Measurements from ENCODE around the gene CBX2.
A peak's percentile ranks its signal among the peaks of the same experiment; 100 is the strongest.

Gene CBX2

GRCh38 chr17:79795795-79796443, 18.0 kb downstream of the CBX2 start:
- TF ChIP-seq EZH2 (IDR thresholded peaks at IDR 0.05; ENCODE audit: borderline replicate concordance, low read length), result no peak
- no peak for TF ChIP-seq CTCF (IDR thresholded peaks at IDR 0.05; ENCODE audit: low read length)
- Histone ChIP-seq H2AFZ (ENCODE audit: low read length) (no peak overlapping the region), H3K4me2 (ENCODE audit: low read length) (peak overlapping the region; percentile 82), H3K9me2 (ENCODE audit: low read depth, low read length) (no peaks in the 10 kb centered on the region), H3K4me1 (ENCODE audit: insufficient read depth, low read length, severe bottlenecking) (peaks cover 36% of the 10 kb centered on the region), H3K9ac (ENCODE audit: low read length) (peak overlapping the region; percentile 73), H3K4me3 (ENCODE audit: low read depth, low read length, poor library complexity, severe bottlenecking) (peak overlapping the region; percentile 72), H3K36me3 (ENCODE audit: insufficient read depth, low read length) (peaks cover 20% of the 10 kb centered on the region), H3K9me3 (ENCODE audit: low read length) (no peaks in the 10 kb centered on the region), H3K27me3 (ENCODE audit: insufficient read depth, low read length) (peaks cover 6% of the 10 kb centered on the region), H3K79me2 (ENCODE audit: insufficient read depth, low read length) (no peaks in the 10 kb centered on the region), H3K27ac (ENCODE audit: low read depth, low read length, poor library complexity, severe bottlenecking) (peak overlapping the region; percentile 43), H3F3A (ENCODE audit: insufficient read depth, low read length) (no peaks in the 10 kb centered on the region), H4K20me1 (ENCODE audit: insufficient read depth, low read length) (no peaks in the 10 kb centered on the region)

GRCh38 chr17:79796444-79796762, 18.5 kb downstream of the CBX2 start:
- H3K27ac ChIP-seq (ENCODE audit: low read depth, low read length, poor library complexity, severe bottlenecking), result peak overlapping the region; percentile 43
- peaks cover 41% of the 10 kb centered on the region for H3K4me1 ChIP-seq (ENCODE audit: insufficient read depth, low read length, severe bottlenecking)
- no peaks in the 10 kb centered on the region for H4K20me1 ChIP-seq (ENCODE audit: insufficient read depth, low read length)
- H3K79me2 ChIP-seq (ENCODE audit: insufficient read depth, low read length), result no peaks in the 10 kb centered on the region
- TF ChIP-seq EZH2 (IDR thresholded peaks at IDR 0.05; ENCODE audit: borderline replicate concordance, low read length), result no peak
- no peak for TF ChIP-seq CTCF (IDR thresholded peaks at IDR 0.05; ENCODE audit: low read length)
- H3K9me3 ChIP-seq (ENCODE audit: low read length), result no peaks in the 10 kb centered on the region
- peak overlapping the region; percentile 73 for H3K9ac ChIP-seq (ENCODE audit: low read length)
- no peaks in the 10 kb centered on the region for H3F3A ChIP-seq (ENCODE audit: insufficient read depth, low read length)
- H3K36me3 ChIP-seq (ENCODE audit: insufficient read depth, low read length), result peaks cover 20% of the 10 kb centered on the region
- peak overlapping the region; percentile 82 for H3K4me2 ChIP-seq (ENCODE audit: low read length)
- peak overlapping the region; percentile 72 for H3K4me3 ChIP-seq (ENCODE audit: low read depth, low read length, poor library complexity, severe bottlenecking)
- H2AFZ ChIP-seq (ENCODE audit: low read length), result no peak overlapping the region
- H3K9me2 ChIP-seq (ENCODE audit: low read depth, low read length), result no peaks in the 10 kb centered on the region
- peaks cover 6% of the 10 kb centered on the region for H3K27me3 ChIP-seq (ENCODE audit: insufficient read depth, low read length)

GRCh38 chr17:79796763-79797491, 19.0 kb downstream of the CBX2 start, which contains the start of gene CBX8:
TSS of gene CBX8 (minus strand) at chr17:79797077. CDS start at chr17:79796998, 79 bp downstream.
- no peaks in the 10 kb centered on the region for H3F3A ChIP-seq (ENCODE audit: insufficient read depth, low read length)
- H3K4me2 ChIP-seq (ENCODE audit: low read length), result peak within 1 kb of the TSS; percentile 82
- H4K20me1 ChIP-seq (ENCODE audit: insufficient read depth, low read length), result no peaks in the 10 kb centered on the region
- H3K9me3 ChIP-seq (ENCODE audit: low read length), result no peaks in the 10 kb centered on the region
- no peaks in the 10 kb centered on the region for H3K79me2 ChIP-seq (ENCODE audit: insufficient read depth, low read length)
- no peaks in the 10 kb centered on the region for H3K9me2 ChIP-seq (ENCODE audit: low read depth, low read length)
- H3K4me3 ChIP-seq (ENCODE audit: low read depth, low read length, poor library complexity, severe bottlenecking), result peak within 1 kb of the TSS; percentile 72
- H3K27me3 ChIP-seq (ENCODE audit: insufficient read depth, low read length), result peaks cover 6% of the 10 kb centered on the region
- H2AFZ ChIP-seq (ENCODE audit: low read length), result no peak within 1 kb of the TSS
- peak within 1 kb of the TSS; percentile 73 for H3K9ac ChIP-seq (ENCODE audit: low read length)
- peaks cover 44% of the 10 kb centered on the region for H3K4me1 ChIP-seq (ENCODE audit: insufficient read depth, low read length, severe bottlenecking)
- TF ChIP-seq EZH2 (IDR thresholded peaks at IDR 0.05; ENCODE audit: borderline replicate concordance, low read length) (no peak), CTCF (IDR thresholded peaks at IDR 0.05; ENCODE audit: low read length) (no peak)
- peak within 1 kb of the TSS; percentile 43 for H3K27ac ChIP-seq (ENCODE audit: low read depth, low read length, poor library complexity, severe bottlenecking)
- H3K36me3 ChIP-seq (ENCODE audit: insufficient read depth, low read length), result peaks cover 20% of the 10 kb centered on the region
